Mononuclear cell (primary cell): ENCODE measurements around the gene PHACTR3. TPM values are rescaled to one million over a fixed set of nuclear protein-coding genes. Genes with fewer than 3 reads are reported as not detected.

Source experiments
- H3K27me3 ChIP-seq: 2 replicates; pipeline ENCODE4 v1.6.0; 2011; ENCODE audit warnings: low read length, control low read depth; ENCODE audit not compliant: insufficient read depth
- H3K4me1 ChIP-seq: 2 replicates; pipeline ENCODE4 v1.5.1; 2011; ENCODE audit warnings: mild to moderate bottlenecking, low read length, control low read depth; ENCODE audit not compliant: insufficient read depth
- H3K4me3 ChIP-seq: 2 replicates; pipeline ENCODE4 v1.5.1; 2011; ENCODE audit warnings: mild to moderate bottlenecking, low read length, moderate library complexity
- H3K9me3 ChIP-seq: 2 replicates; pipeline ENCODE4 v1.5.1; 2011; ENCODE audit warnings: low read depth, mild to moderate bottlenecking, control low read depth, low read length
- total RNA-seq: library from RNA; depleted of rRNA; stranded (reverse); fragments of >200 nt; gene quantifications from one replicate; pipeline ENCODE4 v1.2.3, GENCODE V29; 2012

Gene PHACTR3
- total RNA-seq, 1 donor: 0.21 TPM

DNA sequence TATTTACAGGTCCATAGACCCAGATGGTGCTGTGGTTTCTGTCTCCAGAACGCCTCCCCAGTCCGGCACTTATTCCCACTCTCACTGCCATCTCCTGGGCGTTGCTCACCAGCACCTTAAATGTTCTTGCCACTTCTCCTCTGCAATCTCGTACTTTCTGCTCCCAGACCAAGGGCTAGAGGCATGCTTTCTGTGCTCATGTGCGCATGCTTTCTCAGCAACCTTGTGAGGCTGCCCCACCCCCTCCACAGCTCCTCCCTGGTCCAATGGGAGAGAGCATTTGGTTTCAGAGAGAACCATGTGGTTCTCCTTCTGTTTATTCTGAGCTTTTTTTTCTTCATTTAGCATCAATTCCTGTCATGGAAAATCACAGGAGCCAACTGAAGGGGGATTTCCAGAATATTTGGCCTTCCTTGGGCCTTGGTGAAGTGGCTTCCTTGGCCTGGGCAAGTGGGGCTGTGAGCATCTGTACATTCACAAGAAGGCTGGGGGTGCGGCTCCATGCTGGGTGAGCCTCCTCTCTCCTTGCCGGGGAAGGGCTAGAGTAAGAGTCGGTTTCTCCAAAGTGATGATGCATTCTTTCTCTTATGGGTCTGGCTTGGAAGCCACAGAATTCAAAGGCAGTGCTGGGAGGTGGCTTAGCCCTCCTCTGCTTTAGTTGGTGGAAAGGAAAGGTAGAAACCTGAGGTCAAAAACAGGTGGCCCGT, 66.6 kb downstream of the PHACTR3 start:
- no peaks in the 10 kb centered on the region for H3K27me3 ChIP-seq
- H3K4me1 ChIP-seq: no peaks in the 10 kb centered on the region
- no peak overlapping the region for H3K4me3 ChIP-seq
- no peaks in the 10 kb centered on the region for H3K9me3 ChIP-seq

DNA sequence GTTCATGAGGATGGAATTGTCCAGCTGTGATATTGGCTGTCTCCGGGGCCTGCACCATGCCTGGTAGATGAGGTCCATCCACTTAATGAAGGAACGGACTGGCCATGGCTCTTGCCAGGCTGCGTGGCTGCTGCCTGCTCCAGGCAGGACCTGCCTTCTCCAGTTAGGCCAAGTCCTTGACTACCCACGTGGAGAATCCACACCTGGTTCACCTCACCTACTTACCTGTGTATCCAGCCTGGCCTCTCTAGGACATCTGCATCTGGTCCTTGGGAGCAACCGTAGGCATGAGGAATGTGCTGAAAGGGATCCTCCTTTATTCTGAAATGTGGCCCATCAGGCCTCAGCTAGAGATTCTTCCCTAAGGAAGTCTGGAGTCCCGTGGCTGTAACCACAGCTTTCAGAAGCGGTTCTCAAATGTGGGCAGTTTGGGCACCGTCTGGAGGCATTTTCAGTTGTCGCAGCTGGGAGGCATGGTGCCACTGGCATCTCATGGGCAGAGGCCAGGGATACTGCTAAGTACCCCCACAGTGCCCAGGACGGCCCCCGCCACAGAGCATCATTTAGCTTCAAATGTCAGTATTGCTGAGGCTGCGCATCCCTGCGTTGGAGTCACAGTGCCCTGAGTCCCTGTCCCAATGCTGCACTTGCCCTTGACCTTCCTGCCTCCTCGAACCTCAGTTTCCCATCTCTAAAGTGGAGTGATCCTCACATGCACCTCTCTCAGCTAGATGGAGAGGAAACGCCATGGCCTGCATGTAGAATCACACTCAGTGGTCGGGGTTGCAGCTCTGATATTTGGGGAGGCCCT, 67.5 kb downstream of the PHACTR3 start:
- Histone ChIP-seq H3K4me1 (no peaks in the 10 kb centered on the region), H3K27me3 (no peaks in the 10 kb centered on the region), H3K9me3 (no peaks in the 10 kb centered on the region), H3K4me3 (no peak overlapping the region)

GRCh38 chr20:59672576-59672975, 68.2 kb downstream of the PHACTR3 start:
- Histone ChIP-seq H3K4me1 (no peaks in the 10 kb centered on the region), H3K4me3 (no peak overlapping the region), H3K9me3 (no peaks in the 10 kb centered on the region), H3K27me3 (no peaks in the 10 kb centered on the region)

- H3K4me1 ChIP-seq: no peaks in the 10 kb centered on the region
Observed at GRCh38 chr20:59673288-59673997, 69.1 kb downstream of the PHACTR3 start.

GRCh38 chr20:59673998-59674445, 69.7 kb downstream of the PHACTR3 start:
- H3K4me3 ChIP-seq: no peak overlapping the region
- H3K4me1 ChIP-seq: no peaks in the 10 kb centered on the region
- peaks cover 2% of the 10 kb centered on the region for H3K27me3 ChIP-seq
- no peaks in the 10 kb centered on the region for H3K9me3 ChIP-seq

More at GRCh38 chr20:59673288-59673997, 69.1 kb downstream of the PHACTR3 start:
- Histone ChIP-seq H3K4me3 (no peak overlapping the region), H3K27me3 (peaks cover 2% of the 10 kb centered on the region), H3K9me3 (no peaks in the 10 kb centered on the region)

DNA sequence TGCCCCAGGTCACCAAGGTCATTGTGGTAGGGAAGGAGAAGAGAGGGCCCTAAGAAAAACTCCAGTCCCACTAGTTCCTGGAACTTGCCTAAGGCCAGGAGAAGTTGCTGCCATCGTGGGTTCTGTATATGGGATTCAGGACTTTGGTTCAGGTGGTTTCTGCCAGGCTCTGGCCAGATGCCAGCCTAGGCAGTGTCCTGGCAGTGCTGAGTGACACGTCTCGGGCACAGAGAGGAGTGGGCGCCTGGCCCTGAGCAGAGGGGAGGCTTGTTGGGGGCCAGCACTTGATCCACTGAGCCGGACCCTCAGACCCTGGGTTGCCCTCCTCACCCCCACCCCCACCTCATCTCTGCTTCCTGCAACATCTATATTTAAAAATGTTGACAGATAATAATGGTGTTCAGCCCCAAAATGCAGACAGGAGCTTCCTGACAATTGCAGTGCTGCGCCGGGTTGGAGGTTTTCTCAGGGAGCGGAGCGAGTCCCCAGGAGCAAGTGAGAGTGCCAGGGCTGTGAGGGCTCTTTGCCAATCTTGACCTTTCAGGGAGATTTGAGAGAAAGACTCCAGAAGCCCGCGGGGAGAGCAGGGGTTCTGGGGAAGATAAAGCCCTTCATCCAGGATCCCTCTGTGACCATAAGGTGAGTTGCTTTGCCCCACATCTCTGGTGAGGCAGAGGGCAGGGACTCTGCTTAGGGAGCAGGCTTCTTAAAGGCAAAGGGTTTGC, 71.9 kb downstream of the PHACTR3 start:
- Histone ChIP-seq H3K4me1 (no peaks in the 10 kb centered on the region), H3K4me3 (no peak overlapping the region), H3K27me3 (peaks cover 2% of the 10 kb centered on the region), H3K9me3 (no peaks in the 10 kb centered on the region)

GRCh38 chr20:59676851-59677182, 72.5 kb downstream of the PHACTR3 start:
- Histone ChIP-seq H3K27me3 (peaks cover 2% of the 10 kb centered on the region), H3K4me1 (no peaks in the 10 kb centered on the region), H3K9me3 (no peaks in the 10 kb centered on the region), H3K4me3 (no peak overlapping the region)

- no peaks in the 10 kb centered on the region for H3K9me3 ChIP-seq
Observed at GRCh38 chr20:59677586-59677985, 73.2 kb downstream of the PHACTR3 start.

DNA sequence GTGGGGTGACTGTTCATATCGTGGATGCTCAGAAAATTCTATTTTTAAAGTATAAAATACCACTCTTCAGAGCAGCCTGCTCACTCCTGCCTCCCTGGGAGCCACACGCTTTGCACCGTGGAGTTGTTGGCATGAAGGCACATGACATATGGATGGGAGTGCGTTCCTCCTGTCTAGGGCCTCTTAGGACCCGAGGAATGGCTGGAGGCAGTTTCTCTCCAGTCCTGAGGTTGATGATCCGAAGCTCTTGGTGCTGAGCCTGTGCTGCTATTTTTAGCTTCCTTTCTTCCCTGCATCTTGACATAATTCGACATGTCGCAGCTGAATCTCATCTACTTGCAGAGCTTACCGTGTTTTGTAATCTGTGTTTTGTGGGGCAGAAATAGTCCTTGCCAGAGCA, 73.9 kb downstream of the PHACTR3 start:
- Histone ChIP-seq H3K4me1 (no peaks in the 10 kb centered on the region), H3K27me3 (peaks cover 2% of the 10 kb centered on the region), H3K4me3 (no peak overlapping the region), H3K9me3 (no peaks in the 10 kb centered on the region)

More at GRCh38 chr20:59677586-59677985, 73.2 kb downstream of the PHACTR3 start:
- Histone ChIP-seq H3K4me3 (no peak overlapping the region), H3K4me1 (no peaks in the 10 kb centered on the region), H3K27me3 (peaks cover 2% of the 10 kb centered on the region)

DNA sequence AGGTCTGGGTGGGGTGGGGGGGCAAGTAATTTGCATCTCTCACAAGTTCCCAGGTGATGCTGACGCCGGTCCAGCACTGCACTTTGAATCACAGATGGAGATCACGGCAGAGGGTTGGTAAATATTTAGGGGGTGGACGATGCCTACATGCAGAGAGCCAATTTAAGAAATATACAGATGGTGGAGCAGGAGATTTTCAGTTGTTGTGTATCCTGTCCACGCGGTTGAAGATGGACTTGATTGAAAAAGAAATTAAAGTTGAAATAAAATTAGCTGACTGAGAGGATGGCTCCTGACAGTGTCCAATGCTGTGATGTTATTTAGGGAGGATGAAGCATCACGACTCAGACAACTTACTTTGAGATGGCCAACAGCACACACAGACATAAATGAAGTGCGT, 74.6 kb downstream of the PHACTR3 start:
- Histone ChIP-seq H3K4me1 (no peaks in the 10 kb centered on the region), H3K9me3 (no peaks in the 10 kb centered on the region), H3K27me3 (peaks cover 2% of the 10 kb centered on the region), H3K4me3 (no peak overlapping the region)

GRCh38 chr20:59680148-59680650, 75.9 kb downstream of the PHACTR3 start:
- H3K27me3 ChIP-seq: peaks cover 2% of the 10 kb centered on the region
- no peak overlapping the region for H3K4me3 ChIP-seq
- no peaks in the 10 kb centered on the region for H3K9me3 ChIP-seq
- H3K4me1 ChIP-seq: no peaks in the 10 kb centered on the region

DNA sequence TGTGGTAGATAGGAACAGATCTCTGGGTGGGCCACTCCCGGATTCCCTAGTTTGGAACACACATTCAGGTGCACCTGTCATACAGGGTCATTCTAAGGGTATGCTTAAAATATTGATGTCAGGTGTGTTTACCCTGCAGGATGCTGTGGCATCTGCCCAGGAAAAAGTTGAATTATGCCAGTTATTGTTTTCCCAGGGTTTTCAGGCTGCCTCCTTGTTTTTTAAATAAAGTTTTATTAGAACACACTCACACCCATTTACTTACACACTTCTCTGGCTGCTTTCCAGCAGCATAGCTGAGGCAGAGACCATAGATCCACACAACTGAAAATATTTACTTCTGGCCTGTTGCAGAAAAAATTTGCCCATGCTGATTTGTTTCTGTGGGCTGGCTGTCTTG, 76.5 kb downstream of the PHACTR3 start:
- no peaks in the 10 kb centered on the region for H3K4me1 ChIP-seq
- H3K27me3 ChIP-seq: peaks cover 2% of the 10 kb centered on the region
- no peaks in the 10 kb centered on the region for H3K9me3 ChIP-seq
- H3K4me3 ChIP-seq: no peak overlapping the region

GRCh38 chr20:59682603-59683002, 78.3 kb downstream of the PHACTR3 start:
- peaks cover 2% of the 10 kb centered on the region for H3K27me3 ChIP-seq
- no peaks in the 10 kb centered on the region for H3K9me3 ChIP-seq
- H3K4me1 ChIP-seq: no peaks in the 10 kb centered on the region
- no peak overlapping the region for H3K4me3 ChIP-seq

- H3K9me3 ChIP-seq: no peaks in the 10 kb centered on the region
- no peaks in the 10 kb centered on the region for H3K27me3 ChIP-seq
Observed at GRCh38 chr20:59683181-59683580, 78.8 kb downstream of the PHACTR3 start.

More at GRCh38 chr20:59683181-59683580, 78.8 kb downstream of the PHACTR3 start:
- H3K4me1 ChIP-seq: no peaks in the 10 kb centered on the region
- no peak overlapping the region for H3K4me3 ChIP-seq
